ENCODE results near the gene TTLL9. TPM values are rescaled to one million over a fixed set of nuclear protein-coding genes. Genes with fewer than 3 reads are reported as not detected.

Gene TTLL9
- total RNA-seq, 1 donor from 2014 or later = 1.7 TPM

DNA sequence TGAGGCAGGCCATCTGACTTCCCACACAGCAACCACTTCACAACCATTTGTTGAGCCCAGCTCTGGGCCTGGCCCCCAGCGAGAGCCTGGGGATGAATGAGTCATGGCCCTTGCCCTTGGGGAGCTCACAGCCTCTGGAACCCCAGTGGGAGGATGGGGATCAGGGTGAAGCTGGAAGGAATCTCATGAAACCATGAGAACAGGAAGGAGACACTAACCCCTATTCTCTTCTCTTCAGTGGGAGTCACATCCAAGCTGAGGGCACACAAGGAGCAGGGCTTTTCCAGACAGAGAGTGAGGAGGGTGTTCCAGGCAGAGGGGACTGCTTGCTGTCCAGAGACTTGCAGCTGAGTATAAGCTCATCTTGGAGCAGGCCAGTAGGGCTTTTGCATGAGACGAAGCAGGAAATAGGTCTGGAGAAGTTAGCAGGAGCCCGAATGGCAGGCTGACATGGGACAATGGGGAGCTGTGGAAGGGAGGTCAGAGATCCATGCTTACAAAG, 32.5 kb upstream of the TTLL9 start:
- DNase-seq = no peak

DNA sequence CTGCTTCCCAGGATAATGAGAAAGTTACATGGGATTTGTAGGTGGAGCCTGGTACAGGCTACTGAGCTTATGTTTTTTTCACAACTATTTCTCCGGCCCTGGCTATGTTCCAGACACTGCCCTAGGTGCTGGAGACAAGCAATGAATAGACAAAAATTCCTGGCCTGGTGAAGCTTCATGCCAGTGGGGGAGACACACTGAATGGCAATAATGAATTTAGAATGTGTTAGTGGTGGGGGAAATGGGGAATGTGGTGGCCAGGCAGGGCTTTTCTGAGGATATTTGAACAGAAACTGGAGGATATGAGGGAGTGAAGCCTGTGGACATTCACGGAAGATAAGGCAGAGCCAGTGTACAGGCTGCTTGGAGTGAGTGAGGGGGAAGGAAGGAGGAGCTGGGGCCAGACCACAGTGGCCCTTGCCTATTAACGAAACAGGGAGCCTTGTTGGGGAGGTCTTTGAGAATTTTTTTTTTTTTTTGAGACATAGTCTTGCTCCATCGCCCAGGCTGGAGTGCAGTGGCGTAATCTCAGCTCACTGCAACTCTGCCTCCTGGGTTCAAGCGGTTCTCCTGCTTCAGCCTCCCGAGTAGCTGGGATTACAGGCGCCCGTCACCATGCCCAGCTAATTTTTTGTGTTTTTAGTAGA, 31.7 kb upstream of the TTLL9 start:
- DNase-seq = no peak

DNA sequence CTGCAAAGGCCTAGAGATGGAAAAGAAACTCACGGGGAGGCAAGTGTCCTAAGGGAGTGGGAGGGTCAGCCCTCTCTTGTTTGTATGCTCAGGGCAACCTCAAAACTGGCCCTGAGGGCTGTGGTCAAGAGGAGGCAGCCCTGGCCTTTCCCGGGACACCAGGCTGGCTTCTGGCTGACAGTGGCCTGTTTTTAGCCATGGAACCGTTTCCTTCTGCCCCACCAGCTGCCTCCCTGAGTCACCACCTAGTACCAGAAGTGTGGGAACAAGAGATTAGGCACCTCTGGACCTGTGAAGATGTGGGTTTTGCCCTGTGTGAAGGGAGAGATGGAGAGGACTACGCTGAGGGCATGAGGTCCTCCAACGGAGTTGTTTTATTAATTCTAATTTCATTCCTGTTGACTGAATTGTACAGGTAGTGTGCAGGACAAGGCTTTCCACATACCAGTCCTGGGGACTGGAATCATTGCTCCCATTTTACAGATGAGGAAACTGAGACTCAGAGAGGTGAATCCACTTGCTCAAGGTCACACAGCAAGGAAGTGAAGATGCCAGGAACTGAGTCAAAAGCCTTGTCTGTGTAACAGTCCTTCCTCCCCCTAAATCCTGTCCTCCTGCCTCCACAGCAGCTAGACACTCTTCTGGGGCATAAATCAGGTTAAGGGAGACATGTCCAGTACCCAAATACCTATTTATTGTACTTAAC, 30.5 kb upstream of the TTLL9 start:
- no peak for DNase-seq

DNA sequence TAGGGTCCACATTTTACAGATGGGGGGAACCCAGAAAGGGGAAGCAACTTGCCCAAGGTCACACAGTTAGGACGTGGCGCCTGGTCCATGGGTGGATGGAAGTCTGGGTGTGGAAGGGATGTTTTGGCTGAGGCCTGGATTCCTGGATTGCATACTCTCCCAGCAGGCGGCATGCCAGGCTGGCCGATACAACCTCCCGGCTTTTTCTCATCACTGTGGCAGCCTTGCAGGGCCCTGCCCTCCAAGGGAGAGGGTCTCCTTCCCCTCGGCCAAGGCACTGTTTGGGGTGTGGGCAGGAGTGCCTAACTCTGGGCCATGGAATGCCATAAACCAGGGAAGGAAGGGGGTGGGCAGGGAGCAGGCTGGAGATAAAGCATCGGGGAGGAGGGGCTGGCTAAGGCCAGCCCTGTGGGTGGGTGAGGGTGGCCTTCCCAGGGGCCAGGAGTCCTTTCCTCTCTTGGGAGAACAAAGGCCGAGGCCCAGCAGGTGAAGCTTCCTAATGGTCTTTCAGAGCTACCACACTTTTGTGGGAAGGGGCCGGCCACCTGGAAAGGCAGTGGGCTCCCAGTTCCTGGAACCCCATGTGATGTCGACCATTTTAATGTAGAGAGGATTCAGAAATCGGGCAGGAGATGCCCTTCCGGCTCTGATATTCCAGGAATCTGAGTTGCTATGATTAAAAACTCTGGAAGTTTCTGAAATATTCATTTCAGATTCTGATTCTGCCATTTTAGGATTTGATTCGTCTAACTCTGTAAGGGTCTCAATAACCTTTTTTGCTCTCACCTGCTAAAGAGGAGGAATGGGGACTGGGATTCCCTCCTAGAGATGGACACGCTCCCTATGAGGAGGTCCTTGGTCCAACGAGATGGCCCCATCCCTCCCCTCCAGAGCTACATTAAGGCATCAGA, 29.3 kb upstream of the TTLL9 start:
- no peak for DNase-seq

DNA sequence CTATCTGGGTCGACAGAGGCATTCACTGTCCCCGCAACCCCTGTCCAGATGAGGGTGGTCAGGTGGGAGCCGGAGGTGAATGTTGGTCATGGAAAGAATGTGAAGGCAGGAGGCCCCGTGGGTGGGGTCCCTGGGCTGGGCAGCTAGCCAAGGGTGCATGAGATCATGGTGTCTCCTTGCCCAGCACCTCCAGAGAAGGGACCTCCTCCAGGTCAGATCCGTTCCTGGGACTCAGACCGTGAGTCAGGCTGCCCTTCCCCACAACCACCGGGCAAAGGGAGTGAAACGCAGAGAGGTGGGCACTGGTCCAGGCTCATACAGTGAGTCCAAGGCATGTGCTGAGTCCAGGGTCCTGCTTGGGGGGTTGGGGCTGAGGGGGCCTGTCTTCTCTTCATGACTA, 28.5 kb upstream of the TTLL9 start:
- no peak for DNase-seq

- DNase-seq = no peak
These were observed 27.8 kb upstream of the TTLL9 start for GRCh38 chr20:31842471-31843157.

- DNase-seq = no peak
These were observed 27.1 kb upstream of the TTLL9 start for GRCh38 chr20:31843288-31843687.

DNA sequence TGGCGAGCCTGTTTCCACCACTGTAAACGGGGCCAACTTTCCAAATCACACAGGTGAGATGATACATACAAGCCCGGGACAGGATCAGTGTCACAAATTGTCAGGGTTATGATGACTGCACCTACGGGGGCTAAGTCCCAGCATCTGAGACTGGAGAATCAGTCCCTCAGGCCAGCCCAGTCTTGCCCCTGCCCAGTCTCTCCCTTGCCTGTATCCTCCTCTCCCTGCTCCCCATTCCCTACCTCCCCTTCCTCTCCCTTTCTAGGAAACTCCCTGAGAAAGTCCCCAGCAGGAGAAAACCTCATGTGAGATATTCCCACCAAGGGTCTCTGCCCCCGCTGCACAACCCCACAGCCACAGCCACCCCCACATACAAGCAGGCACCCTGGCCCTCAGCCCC, 26.6 kb upstream of the TTLL9 start:
- no peak for DNase-seq

DNA sequence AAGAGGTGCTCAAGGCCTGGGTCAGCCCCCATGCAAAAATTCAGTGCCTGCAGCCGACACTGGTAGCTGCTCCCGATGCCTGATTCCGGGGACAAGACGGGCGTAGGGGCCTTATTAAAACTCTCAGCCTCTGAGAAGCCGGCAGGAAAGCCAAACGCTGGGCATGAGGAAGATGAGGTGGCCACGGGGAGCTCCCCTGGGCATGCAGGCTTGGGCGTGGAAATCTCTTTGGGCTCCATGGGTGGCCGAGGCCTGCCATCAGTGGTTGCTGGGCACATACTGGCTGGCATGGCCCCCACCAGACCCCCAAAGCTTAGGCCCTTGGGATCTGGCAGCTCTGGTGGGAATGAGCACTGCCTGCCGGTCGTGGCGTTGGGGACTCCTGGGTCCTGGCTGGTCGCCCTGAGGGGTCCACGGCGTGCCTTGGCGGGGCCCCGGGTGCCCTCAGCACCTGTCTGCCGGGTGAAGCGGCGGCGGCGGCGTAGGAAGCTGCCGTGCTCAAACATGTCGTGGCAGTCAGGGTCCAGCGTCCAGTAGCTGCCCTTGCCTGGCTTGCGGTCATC, 25.6 kb upstream of the TTLL9 start:
- DNase-seq = no peak

- DNase-seq = no peak
These were observed 25.1 kb upstream of the TTLL9 start, which contains the start of gene FOXS1 for GRCh38 chr20:31845300-31845863. Gene FOXS1, minus strand, starts transcription at chr20:31845604. Its CDS starts 62 bp downstream, at chr20:31845542.

DNA sequence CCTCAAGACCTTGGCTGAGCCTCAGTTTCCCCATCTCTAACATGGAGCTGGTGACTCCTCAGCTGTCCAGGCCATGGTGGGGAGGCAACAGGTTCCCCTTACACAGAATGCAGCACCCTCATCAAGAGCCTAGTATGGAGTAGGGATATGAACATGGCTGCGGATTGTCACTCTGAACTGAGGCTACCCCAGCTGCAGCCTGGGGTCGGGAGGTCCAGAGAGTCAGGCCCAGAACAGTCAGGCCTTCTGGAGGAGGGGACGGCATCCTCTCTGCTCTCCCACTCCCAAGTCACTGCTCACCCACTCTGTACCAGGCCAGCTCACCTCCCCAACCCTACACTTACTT, 23.7 kb upstream of the TTLL9 start:
- DNase-seq = no peak

- DNase-seq = no peak
These were observed 22.1 kb upstream of the TTLL9 start for GRCh38 chr20:31848088-31848999.

DNA sequence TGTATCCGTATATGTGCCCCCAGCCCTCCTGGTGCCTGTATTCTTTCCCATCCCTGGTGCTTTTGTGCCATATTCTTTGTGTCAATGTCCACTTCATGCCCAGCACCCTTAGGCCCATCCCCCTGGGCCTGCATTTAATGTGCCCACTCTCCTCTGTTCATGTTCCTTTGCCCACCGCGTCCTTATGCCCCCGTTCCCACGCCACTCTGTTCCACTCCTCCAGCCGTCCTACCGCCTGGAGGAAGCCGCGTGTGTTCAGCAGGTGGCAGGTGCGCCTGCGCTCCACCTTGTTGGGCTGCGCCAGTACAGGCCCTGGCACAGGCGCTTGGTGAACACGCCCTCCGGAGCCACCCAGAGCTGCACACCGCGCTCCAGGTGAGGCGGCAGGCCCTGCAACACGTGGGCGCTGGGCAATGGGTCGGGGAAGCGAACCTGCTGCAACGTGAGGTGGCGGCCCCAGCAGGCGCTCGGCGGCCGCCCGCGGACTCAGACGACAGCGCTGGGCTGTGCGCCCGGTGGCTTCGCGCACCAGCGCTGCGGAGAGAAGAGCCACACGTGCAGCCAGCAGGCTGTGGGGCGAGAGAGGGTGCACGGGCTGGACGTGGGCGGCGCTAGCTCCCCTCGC, 21.0 kb upstream of the TTLL9 start:
- DNase-seq = no peak

- no peak for DNase-seq
These were observed 19.0 kb upstream of the TTLL9 start for GRCh38 chr20:31851240-31851955.

- no peak for DNase-seq
These were observed 17.0 kb upstream of the TTLL9 start for GRCh38 chr20:31853481-31853880.

GRCh38 chr20:31856516-31856915, 13.9 kb upstream of the TTLL9 start:
- no peak for DNase-seq

DNA sequence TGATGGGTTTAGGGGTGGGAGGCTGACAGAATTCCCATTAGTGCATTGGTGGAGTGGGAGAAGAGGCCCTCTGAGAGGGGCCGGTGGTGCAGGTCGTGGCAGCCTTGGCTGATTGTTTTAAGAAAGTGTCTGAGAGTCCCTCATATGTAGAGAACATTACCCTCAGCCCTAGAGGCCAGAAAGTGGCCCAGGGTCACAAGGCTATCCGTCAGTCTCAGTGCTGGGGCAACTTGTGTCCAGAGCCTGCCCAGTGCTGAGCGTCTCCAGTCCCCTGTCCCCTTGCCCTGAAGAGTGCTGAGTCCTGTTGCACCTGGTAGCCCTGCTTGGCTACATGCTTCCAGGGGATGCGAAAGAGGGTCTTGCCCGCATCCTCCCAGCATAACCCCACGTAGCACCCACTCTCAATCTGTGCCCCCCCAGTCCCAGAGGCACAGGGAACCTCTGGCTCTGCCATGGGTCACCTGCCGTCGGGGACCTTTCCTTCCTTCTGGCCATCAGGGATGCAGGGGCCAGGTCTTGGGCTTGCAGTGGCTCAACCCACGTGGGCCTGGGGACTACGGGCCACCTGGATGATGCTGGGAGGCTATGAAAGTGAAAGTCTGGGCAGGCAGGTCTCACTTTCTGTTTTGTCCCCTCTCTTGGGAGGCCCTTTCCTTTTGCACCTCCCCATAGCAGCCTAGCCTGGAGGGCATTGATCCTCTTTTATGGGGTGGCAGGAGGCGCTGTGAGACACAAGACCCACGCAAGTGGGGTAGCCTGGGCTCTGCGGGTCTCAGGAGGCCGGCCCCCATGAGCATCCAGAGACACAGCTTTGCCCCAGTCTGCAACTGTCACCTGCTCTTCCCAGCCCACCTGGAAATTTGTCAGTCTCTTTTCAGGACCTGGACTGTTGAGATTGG, 12.3 kb upstream of the TTLL9 start:
- DNase-seq = no peak

- no peak for DNase-seq
These were observed 11.7 kb upstream of the TTLL9 start for GRCh38 chr20:31858760-31859083.

All from occipital lobe (tissue), 2 donors.